Osteocyte (in vitro differentiated cells): ENCODE results near the gene NECAB3. TPM values are rescaled to one million over a fixed set of nuclear protein-coding genes. Genes with fewer than 3 reads are reported as not detected.

Experiments used
- DNase-seq: peaks from one replicate; pipeline ENCODE4 v3.0.0; 2021; ENCODE audit warnings: mixed read lengths; ENCODE audit not compliant: unreplicated experiment; ENCODE audit errors: extremely low spot score
- H3K27ac Mint-ChIP-seq: one replicate; pipeline ENCODE4 v1.8.0; 2021; ENCODE audit warnings: mild to moderate bottlenecking, mixed read lengths; ENCODE audit not compliant: unreplicated experiment
- H3K27me3 Mint-ChIP-seq: one replicate; pipeline ENCODE4 v1.8.0; 2021; ENCODE audit warnings: mixed read lengths; ENCODE audit not compliant: unreplicated experiment
- H3K36me3 Mint-ChIP-seq: one replicate; pipeline ENCODE4 v1.8.0; 2021; ENCODE audit warnings: mixed read lengths; ENCODE audit not compliant: unreplicated experiment
- H3K4me1 Mint-ChIP-seq: one replicate; pipeline ENCODE4 v1.8.0; 2021; ENCODE audit warnings: mixed read lengths; ENCODE audit not compliant: unreplicated experiment
- H3K4me3 Mint-ChIP-seq: one replicate; pipeline ENCODE4 v1.8.0; 2021; ENCODE audit warnings: mild to moderate bottlenecking, moderate library complexity, mixed read lengths; ENCODE audit not compliant: unreplicated experiment
- H3K9me3 Mint-ChIP-seq: one replicate; pipeline ENCODE4 v1.8.0; 2021; ENCODE audit warnings: mixed read lengths; ENCODE audit not compliant: unreplicated experiment
- CTCF ChIP-seq: fragments of 200-600 bp; sonication (generic); IDR thresholded peaks from 2 replicates; pipeline ENCODE4 v1.5.0; 2021; ENCODE audit warnings: antibody characterized with exemption, mild to moderate bottlenecking, moderate library complexity
- total RNA-seq: library from RNA; stranded (reverse); gene quantifications from 2 replicates; pipeline ENCODE4 v1.2.1, GENCODE V29; 2021

Gene NECAB3
- total RNA-seq, 1 donor from 2014 or later, result 29.1 TPM

- Mint-ChIP-seq H3K4me1 (peaks cover 24% of the 10 kb centered on the region), H3K9me3 (no peaks in the 10 kb centered on the region), H3K4me3 (no peak overlapping the region), H3K27ac (no peak overlapping the region), H3K36me3 (peaks cover 8% of the 10 kb centered on the region), H3K27me3 (no peaks in the 10 kb centered on the region)
- DNase-seq, result no peak
- TF ChIP-seq CTCF, result no peak
Measured at GRCh38 chr20:33650753-33651561, 23.3 kb downstream of the NECAB3 start.

GRCh38 chr20:33650111-33650752, 24.0 kb downstream of the NECAB3 start:
- no peak for TF ChIP-seq CTCF
- Mint-ChIP-seq H3K4me3 (no peak overlapping the region), H3K27me3 (no peaks in the 10 kb centered on the region), H3K27ac (no peak overlapping the region), H3K36me3 (peaks cover 13% of the 10 kb centered on the region), H3K4me1 (peaks cover 24% of the 10 kb centered on the region), H3K9me3 (no peaks in the 10 kb centered on the region)
- no peak for DNase-seq

- Mint-ChIP-seq H3K27me3 (no peaks in the 10 kb centered on the region), H3K27ac (no peak overlapping the region), H3K4me1 (peaks cover 24% of the 10 kb centered on the region), H3K4me3 (no peak overlapping the region), H3K36me3 (peaks cover 21% of the 10 kb centered on the region), H3K9me3 (no peaks in the 10 kb centered on the region)
- no peak for TF ChIP-seq CTCF
- no peak for DNase-seq
Measured at GRCh38 chr20:33649201-33649681, 25.0 kb downstream of the NECAB3 start.

- H3K9me3 Mint-ChIP-seq, result no peaks in the 10 kb centered on the region
- DNase-seq, result no peak
Measured at GRCh38 chr20:33648396-33649004, 25.7 kb downstream of the NECAB3 start.

More at GRCh38 chr20:33648396-33649004, 25.7 kb downstream of the NECAB3 start:
- TF ChIP-seq CTCF, result no peak
- Mint-ChIP-seq H3K27me3 (no peaks in the 10 kb centered on the region), H3K4me3 (no peak overlapping the region), H3K36me3 (peaks cover 21% of the 10 kb centered on the region), H3K27ac (peak overlapping the region; percentile 69), H3K4me1 (peaks cover 24% of the 10 kb centered on the region)
